ENCODE results near the gene SENP7.

- TF ChIP-seq, protein P1, sequence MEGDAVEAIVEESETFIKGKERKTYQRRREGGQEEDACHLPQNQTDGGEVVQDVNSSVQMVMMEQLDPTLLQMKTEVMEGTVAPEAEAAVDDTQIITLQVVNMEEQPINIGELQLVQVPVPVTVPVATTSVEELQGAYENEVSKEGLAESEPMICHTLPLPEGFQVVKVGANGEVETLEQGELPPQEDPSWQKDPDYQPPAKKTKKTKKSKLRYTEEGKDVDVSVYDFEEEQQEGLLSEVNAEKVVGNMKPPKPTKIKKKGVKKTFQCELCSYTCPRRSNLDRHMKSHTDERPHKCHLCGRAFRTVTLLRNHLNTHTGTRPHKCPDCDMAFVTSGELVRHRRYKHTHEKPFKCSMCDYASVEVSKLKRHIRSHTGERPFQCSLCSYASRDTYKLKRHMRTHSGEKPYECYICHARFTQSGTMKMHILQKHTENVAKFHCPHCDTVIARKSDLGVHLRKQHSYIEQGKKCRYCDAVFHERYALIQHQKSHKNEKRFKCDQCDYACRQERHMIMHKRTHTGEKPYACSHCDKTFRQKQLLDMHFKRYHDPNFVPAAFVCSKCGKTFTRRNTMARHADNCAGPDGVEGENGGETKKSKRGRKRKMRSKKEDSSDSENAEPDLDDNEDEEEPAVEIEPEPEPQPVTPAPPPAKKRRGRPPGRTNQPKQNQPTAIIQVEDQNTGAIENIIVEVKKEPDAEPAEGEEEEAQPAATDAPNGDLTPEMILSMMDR (IDR thresholded peaks at IDR 0.05 in 2 of 3, conservative IDR thresholded peaks at IDR 0.05 in 1 of 3; ENCODE audit: borderline replicate concordance in 1 of 3, insufficient read depth in 1 of 3, low read depth in 2 of 3, low read length in 2 of 3) = no peak
- no peak for TF ChIP-seq JUND (IDR thresholded peaks at IDR 0.05)
- no peak for TF ChIP-seq POLR2A (IDR thresholded peaks at IDR 0.05; ENCODE audit: borderline replicate concordance, extremely low read depth, insufficient read depth, insufficient read length)
- TF ChIP-seq POLR2AphosphoS5 (IDR thresholded peaks at IDR 0.05; ENCODE audit: low read depth, low read length) = no peak
- no peak for TF ChIP-seq EZH2 (IDR thresholded peaks at IDR 0.05)
- no peak for TF ChIP-seq EZH2phosphoT487 (IDR thresholded peaks at IDR 0.05; ENCODE audit: borderline replicate concordance)
- TF ChIP-seq, protein P2, sequence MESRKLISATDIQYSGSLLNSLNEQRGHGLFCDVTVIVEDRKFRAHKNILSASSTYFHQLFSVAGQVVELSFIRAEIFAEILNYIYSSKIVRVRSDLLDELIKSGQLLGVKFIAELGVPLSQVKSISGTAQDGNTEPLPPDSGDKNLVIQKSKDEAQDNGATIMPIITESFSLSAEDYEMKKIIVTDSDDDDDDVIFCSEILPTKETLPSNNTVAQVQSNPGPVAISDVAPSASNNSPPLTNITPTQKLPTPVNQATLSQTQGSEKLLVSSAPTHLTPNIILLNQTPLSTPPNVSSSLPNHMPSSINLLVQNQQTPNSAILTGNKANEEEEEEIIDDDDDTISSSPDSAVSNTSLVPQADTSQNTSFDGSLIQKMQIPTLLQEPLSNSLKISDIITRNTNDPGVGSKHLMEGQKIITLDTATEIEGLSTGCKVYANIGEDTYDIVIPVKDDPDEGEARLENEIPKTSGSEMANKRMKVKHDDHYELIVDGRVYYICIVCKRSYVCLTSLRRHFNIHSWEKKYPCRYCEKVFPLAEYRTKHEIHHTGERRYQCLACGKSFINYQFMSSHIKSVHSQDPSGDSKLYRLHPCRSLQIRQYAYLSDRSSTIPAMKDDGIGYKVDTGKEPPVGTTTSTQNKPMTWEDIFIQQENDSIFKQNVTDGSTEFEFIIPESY (IDR thresholded peaks at IDR 0.05; ENCODE audit: extremely low read depth, insufficient replicate concordance, low read length) = no peak
- TF ChIP-seq RAD21 (IDR thresholded peaks at IDR 0.05; ENCODE audit: low read depth) = no peak
- TF ChIP-seq SP1 (IDR thresholded peaks at IDR 0.05; ENCODE audit: low read depth) = no peak
- TF ChIP-seq EGR1 (IDR thresholded peaks at IDR 0.05; ENCODE audit: low read depth) = no peak
- TF ChIP-seq, protein P3, sequence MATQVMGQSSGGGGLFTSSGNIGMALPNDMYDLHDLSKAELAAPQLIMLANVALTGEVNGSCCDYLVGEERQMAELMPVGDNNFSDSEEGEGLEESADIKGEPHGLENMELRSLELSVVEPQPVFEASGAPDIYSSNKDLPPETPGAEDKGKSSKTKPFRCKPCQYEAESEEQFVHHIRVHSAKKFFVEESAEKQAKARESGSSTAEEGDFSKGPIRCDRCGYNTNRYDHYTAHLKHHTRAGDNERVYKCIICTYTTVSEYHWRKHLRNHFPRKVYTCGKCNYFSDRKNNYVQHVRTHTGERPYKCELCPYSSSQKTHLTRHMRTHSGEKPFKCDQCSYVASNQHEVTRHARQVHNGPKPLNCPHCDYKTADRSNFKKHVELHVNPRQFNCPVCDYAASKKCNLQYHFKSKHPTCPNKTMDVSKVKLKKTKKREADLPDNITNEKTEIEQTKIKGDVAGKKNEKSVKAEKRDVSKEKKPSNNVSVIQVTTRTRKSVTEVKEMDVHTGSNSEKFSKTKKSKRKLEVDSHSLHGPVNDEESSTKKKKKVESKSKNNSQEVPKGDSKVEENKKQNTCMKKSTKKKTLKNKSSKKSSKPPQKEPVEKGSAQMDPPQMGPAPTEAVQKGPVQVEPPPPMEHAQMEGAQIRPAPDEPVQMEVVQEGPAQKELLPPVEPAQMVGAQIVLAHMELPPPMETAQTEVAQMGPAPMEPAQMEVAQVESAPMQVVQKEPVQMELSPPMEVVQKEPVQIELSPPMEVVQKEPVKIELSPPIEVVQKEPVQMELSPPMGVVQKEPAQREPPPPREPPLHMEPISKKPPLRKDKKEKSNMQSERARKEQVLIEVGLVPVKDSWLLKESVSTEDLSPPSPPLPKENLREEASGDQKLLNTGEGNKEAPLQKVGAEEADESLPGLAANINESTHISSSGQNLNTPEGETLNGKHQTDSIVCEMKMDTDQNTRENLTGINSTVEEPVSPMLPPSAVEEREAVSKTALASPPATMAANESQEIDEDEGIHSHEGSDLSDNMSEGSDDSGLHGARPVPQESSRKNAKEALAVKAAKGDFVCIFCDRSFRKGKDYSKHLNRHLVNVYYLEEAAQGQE (IDR thresholded peaks at IDR 0.05; ENCODE audit: low read depth) = no peak
- no peak for TF ChIP-seq YY1 (IDR thresholded peaks at IDR 0.05; ENCODE audit: extremely low read depth, insufficient replicate concordance, low read depth, low read length)
- TF ChIP-seq SIN3A (IDR thresholded peaks at IDR 0.05; ENCODE audit: low read depth) = no peak
These were observed 193.5 kb downstream of the SENP7 start for GRCh38 chr3:101319531-101319930.
